Measurements from ENCODE around the gene LAMP5. TPM values are rescaled to one million over a fixed set of nuclear protein-coding genes. Genes with fewer than 3 reads are reported as not detected.

Gene LAMP5
- total RNA-seq, 1 experiment from 2014 or later: not detected

GRCh38 chr20:9476174-9476573, 38.2 kb upstream of the LAMP5 start:
- Mint-ChIP-seq H3K27me3 (ENCODE audit: unreplicated experiment) (no peaks in the 10 kb centered on the region), H3K4me1 (ENCODE audit: low read depth, unreplicated experiment) (no peaks in the 10 kb centered on the region), H3K4me3 (ENCODE audit: low read depth, unreplicated experiment) (no peak overlapping the region), H3K9me3 (ENCODE audit: low read depth, unreplicated experiment) (no peaks in the 10 kb centered on the region), H3K27ac (ENCODE audit: unreplicated experiment) (no peak overlapping the region), H3K36me3 (ENCODE audit: insufficient read depth, unreplicated experiment) (no peaks in the 10 kb centered on the region)
- TF ChIP-seq CTCF (IDR thresholded peaks at IDR 0.05; ENCODE audit: unreplicated experiment): no peak
- intact Hi-C loops (cut with micrococcal nuclease; ENCODE audit: unreplicated experiment): no loop called here
- CTCF ChIA-PET: interaction anchor here (1.2 kb wide), 1 partner anchor 9 kb away, joined by 3 read pairs; no protein-coding TSS in a partner anchor
- no peak for DNase-seq
- BruUV-seq (replicated peaks): no TSS peak

GRCh38 chr20:9476637-9477036, 37.8 kb upstream of the LAMP5 start:
- Mint-ChIP-seq H3K36me3 (ENCODE audit: insufficient read depth, unreplicated experiment) (no peaks in the 10 kb centered on the region), H3K9me3 (ENCODE audit: low read depth, unreplicated experiment) (no peaks in the 10 kb centered on the region), H3K27me3 (ENCODE audit: unreplicated experiment) (no peaks in the 10 kb centered on the region), H3K4me1 (ENCODE audit: low read depth, unreplicated experiment) (no peaks in the 10 kb centered on the region), H3K27ac (ENCODE audit: unreplicated experiment) (no peak overlapping the region), H3K4me3 (ENCODE audit: low read depth, unreplicated experiment) (no peak overlapping the region)
- CTCF ChIA-PET: interaction anchor here (1.2 kb wide), 1 partner anchor 9 kb away, joined by 3 read pairs; no protein-coding TSS in a partner anchor
- no peak for DNase-seq
- no peak for TF ChIP-seq CTCF (IDR thresholded peaks at IDR 0.05; ENCODE audit: unreplicated experiment)
- intact Hi-C loops (cut with micrococcal nuclease; ENCODE audit: unreplicated experiment): no loop called here
- no TSS peak for BruUV-seq (replicated peaks)

GRCh38 chr20:9478771-9479170, 35.6 kb upstream of the LAMP5 start:
- no peaks in the 10 kb centered on the region for H3K36me3 Mint-ChIP-seq (ENCODE audit: insufficient read depth, unreplicated experiment)
- DNase-seq: no peak
- H3K9me3 Mint-ChIP-seq (ENCODE audit: low read depth, unreplicated experiment): no peaks in the 10 kb centered on the region
- TF ChIP-seq CTCF (IDR thresholded peaks at IDR 0.05; ENCODE audit: unreplicated experiment): no peak
- H3K4me1 Mint-ChIP-seq (ENCODE audit: low read depth, unreplicated experiment): no peaks in the 10 kb centered on the region
- H3K27ac Mint-ChIP-seq (ENCODE audit: unreplicated experiment): no peak overlapping the region
- CTCF ChIA-PET: no interaction called here
- H3K4me3 Mint-ChIP-seq (ENCODE audit: low read depth, unreplicated experiment): no peak overlapping the region
- no TSS peak for BruUV-seq (replicated peaks)
- H3K27me3 Mint-ChIP-seq (ENCODE audit: unreplicated experiment): no peaks in the 10 kb centered on the region
- intact Hi-C loops (cut with micrococcal nuclease; ENCODE audit: unreplicated experiment): no loop called here

GRCh38 chr20:9480066-9480465, 34.3 kb upstream of the LAMP5 start:
- TF ChIP-seq CTCF (IDR thresholded peaks at IDR 0.05; ENCODE audit: unreplicated experiment): no peak
- Mint-ChIP-seq H3K27me3 (ENCODE audit: unreplicated experiment) (no peaks in the 10 kb centered on the region), H3K27ac (ENCODE audit: unreplicated experiment) (no peak overlapping the region), H3K36me3 (ENCODE audit: insufficient read depth, unreplicated experiment) (no peaks in the 10 kb centered on the region), H3K4me1 (ENCODE audit: low read depth, unreplicated experiment) (no peaks in the 10 kb centered on the region), H3K4me3 (ENCODE audit: low read depth, unreplicated experiment) (no peak overlapping the region), H3K9me3 (ENCODE audit: low read depth, unreplicated experiment) (no peaks in the 10 kb centered on the region)
- no peak for DNase-seq
- BruUV-seq (replicated peaks): no TSS peak
- CTCF ChIA-PET: no interaction called here
- intact Hi-C loops (cut with micrococcal nuclease; ENCODE audit: unreplicated experiment): no loop called here

Measured in Calu3 (cell line).